ENCODE measurements around the gene TTC39A.

GRCh38 chr1:51320967-51321923 is 9.1 kb downstream of the TTC39A start:
- TF ChIP-seq FOSL1 (CRISPR knock-in tag; IDR thresholded peaks at IDR 0.05; ENCODE audit: borderline replicate concordance): no peak
- TF ChIP-seq POLR2A (IDR thresholded peaks at IDR 0.05; ENCODE audit: insufficient read depth in 1 of 2, low read depth in 2 of 2, low read length in 2 of 2): no peak
- no peak for TF ChIP-seq MAFK (conservative IDR thresholded peaks at IDR 0.05 in 1 of 2, IDR thresholded peaks at IDR 0.05 in 1 of 2; ENCODE audit: low read length in 2 of 2)
- TF ChIP-seq ZNF510 (CRISPR knock-in tag; IDR thresholded peaks at IDR 0.05; ENCODE audit: low read depth): no peak
- no peak for TF ChIP-seq ZBTB20 (CRISPR knock-in tag; IDR thresholded peaks at IDR 0.05; ENCODE audit: borderline replicate concordance, low read depth)
- TF ChIP-seq MEIS1 (CRISPR knock-in tag; IDR thresholded peaks at IDR 0.05; ENCODE audit: borderline replicate concordance): no peak
- TF ChIP-seq ZNF644 (CRISPR knock-in tag; IDR thresholded peaks at IDR 0.05; ENCODE audit: low read depth): no peak
- TF ChIP-seq MYC (CRISPR knock-in tag; IDR thresholded peaks at IDR 0.05; ENCODE audit: borderline replicate concordance): no peak
- no peak for TF ChIP-seq JUN (CRISPR knock-in tag; IDR thresholded peaks at IDR 0.05)
